Activated T-cell treated with anti-CD3 and anti-CD28 coated beads for 4 hours (primary cell): Measurements from ENCODE around the gene CHKB.
"Not testable (repeated sequence)": the region's sequence is repeated elsewhere in the genome, so short reads cannot be mapped to it uniquely, and the experiment has no call there.

Experiments used
- DNase-seq: peaks from one replicate; pipeline ENCODE4 v3.0.0-alpha.2; 2020

The CHKB gene

GRCh38 chr22:50612168-50612527 is 29.5 kb upstream of the CHKB start:
- no peak for DNase-seq

- DNase-seq = no peak
Measured at GRCh38 chr22:50611341-50612060, 28.9 kb upstream of the CHKB start.

- no peak for DNase-seq
Measured at GRCh38 chr22:50610581-50610980, 27.9 kb upstream of the CHKB start.

GRCh38 chr22:50610041-50610451 is 27.4 kb upstream of the CHKB start:
- DNase-seq = no peak

- no peak for DNase-seq
Measured at GRCh38 chr22:50609599-50609998, 26.9 kb upstream of the CHKB start.

- no peak for DNase-seq
Measured at GRCh38 chr22:50608996-50609395, 26.3 kb upstream of the CHKB start.

GRCh38 chr22:50608058-50608840 is 25.6 kb upstream of the CHKB start:
- DNase-seq = not testable (repeated sequence)

- no peak for DNase-seq
Measured at GRCh38 chr22:50607659-50608020, 25.0 kb upstream of the CHKB start.

GRCh38 chr22:50606946-50607658 is 24.5 kb upstream of the CHKB start:
- no peak for DNase-seq

GRCh38 chr22:50606165-50606945 is 23.7 kb upstream of the CHKB start:
- DNase-seq = no peak

GRCh38 chr22:50605613-50606074 is 23.0 kb upstream of the CHKB start:
- DNase-seq = no peak

- DNase-seq = no peak
Measured at GRCh38 chr22:50605002-50605612, 22.5 kb upstream of the CHKB start.

GRCh38 chr22:50604256-50605001 is 21.8 kb upstream of the CHKB start:
- no peak for DNase-seq

GRCh38 chr22:50603511-50604255 is 21.0 kb upstream of the CHKB start:
- DNase-seq = no peak

- DNase-seq = no peak
Measured at GRCh38 chr22:50602338-50602700, 19.7 kb upstream of the CHKB start.

GRCh38 chr22:50601669-50602337 is 19.2 kb upstream of the CHKB start:
- DNase-seq = no peak

- DNase-seq = no peak
Measured at GRCh38 chr22:50600967-50601668, 18.5 kb upstream of the CHKB start.

GRCh38 chr22:50600538-50600937 is 17.9 kb upstream of the CHKB start, which contains the start of gene MAPK8IP2:
Gene MAPK8IP2 (plus strand): TSS chr22:50600793. CDS start chr22:50600819, 26 bp downstream.
- DNase-seq = no peak

- no peak for DNase-seq
Measured at GRCh38 chr22:50599816-50600455, 17.3 kb upstream of the CHKB start.
